ES-I3 (cell line): Measurements from ENCODE around the gene SLCO4A1.

ENCODE experiments used
- H3K36me3 ChIP-seq: 2 replicates; pipeline ENCODE4 v1.6.1; 2013; ENCODE audit warnings: mild to moderate bottlenecking, low read length, control low read depth, moderate library complexity; ENCODE audit not compliant: insufficient read depth
- H3K4me1 ChIP-seq: 2 replicates; pipeline ENCODE4 v1.6.1; 2013; ENCODE audit warnings: mild to moderate bottlenecking, control low read depth, low read length; ENCODE audit not compliant: insufficient read depth
- H3K9ac ChIP-seq: 2 replicates; pipeline ENCODE4 v1.6.1; 2013; ENCODE audit warnings: low read depth, mild to moderate bottlenecking, low read length, moderate library complexity
- H3K9me3 ChIP-seq: 2 replicates; pipeline ENCODE4 v1.6.1; 2013; ENCODE audit warnings: mild to moderate bottlenecking, low read length, moderate library complexity; ENCODE audit not compliant: control insufficient read depth, insufficient read depth

The SLCO4A1 gene

DNA sequence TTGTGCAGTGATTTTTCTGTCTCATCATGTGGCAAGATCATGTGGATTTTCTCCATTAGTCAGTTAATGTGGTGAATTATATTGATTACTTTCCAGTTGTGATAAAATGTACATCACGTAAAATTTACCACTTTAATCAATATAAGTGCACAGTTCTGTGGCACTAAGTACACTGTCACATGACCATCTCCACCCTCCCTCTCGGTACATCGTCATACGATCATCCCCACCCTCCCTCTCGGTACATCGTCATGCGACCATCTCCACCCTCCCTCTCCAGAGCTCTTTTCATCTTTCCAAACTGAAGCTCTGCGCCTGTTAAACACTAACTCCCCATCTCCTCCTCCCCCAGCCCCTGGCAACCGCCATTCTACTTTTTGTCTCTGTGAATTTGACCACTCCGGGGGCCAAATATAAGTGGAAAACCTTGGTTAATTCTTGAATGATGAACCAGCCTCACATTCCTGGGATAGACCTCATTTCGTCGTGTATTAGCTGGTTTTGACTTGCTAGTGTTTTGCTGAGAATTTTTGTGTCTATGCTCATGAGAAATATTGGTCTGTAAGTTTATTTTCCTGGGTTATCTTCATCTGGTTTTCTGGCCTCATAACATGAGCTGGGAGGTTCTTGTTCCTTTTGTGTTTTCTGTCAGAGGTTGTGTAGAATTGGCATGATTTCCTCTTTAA, 77.1 kb downstream of the SLCO4A1 start:
- Histone ChIP-seq H3K36me3 (no peaks in the 10 kb centered on the region), H3K9ac (no peak overlapping the region), H3K4me1 (no peaks in the 10 kb centered on the region), H3K9me3 (peaks cover 2% of the 10 kb centered on the region)
